ENCODE data around the gene RTP2. TPM values are rescaled to one million over a fixed set of nuclear protein-coding genes. Genes with fewer than 3 reads are reported as not detected.
A peak's percentile ranks its signal among the peaks of the same experiment; 100 is the strongest.

Gene RTP2
- total RNA-seq, 2 donors from 2014 or later: not detected

DNA sequence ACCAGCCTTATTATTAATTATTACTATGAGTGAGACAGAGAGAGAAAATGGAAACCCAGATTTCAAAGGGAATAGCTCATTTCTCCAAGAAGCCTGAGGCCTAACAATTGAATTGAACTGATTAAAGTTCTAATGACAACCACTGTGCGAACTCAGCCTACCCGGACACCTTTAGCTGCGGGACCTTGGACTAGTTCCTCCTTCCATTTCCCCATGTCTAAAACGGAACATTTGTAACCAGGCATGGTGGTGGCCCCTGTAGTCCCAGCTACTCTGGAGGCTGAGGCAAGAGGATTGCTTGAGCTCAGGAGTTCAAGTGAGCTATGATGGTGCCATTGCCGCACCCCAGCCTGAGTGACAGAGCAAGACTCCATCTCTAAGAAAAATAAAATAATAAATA is 16.4 kb upstream of the RTP2 start:
- no peak overlapping the region for H3K27ac ChIP-seq
- intact Hi-C loops (cut with DNase I): no loop called here
- H3K36me3 ChIP-seq: peaks cover 11 to 12% of the 10 kb centered on the region in 2 donors
- H3K4me1 ChIP-seq (replicated peaks): no peaks in the 10 kb centered on the region
- no peak for DNase-seq (ENCODE audit: low spot score)
- no peaks in the 10 kb centered on the region for H3K27me3 ChIP-seq (replicated peaks; ENCODE audit: insufficient read depth)
- H3K4me3 ChIP-seq: no peak overlapping the region
- H3K9me3 ChIP-seq: no peaks in the 10 kb centered on the region
- WGBS: 91% methylated on average over 5 of the region's 5 CpGs
- TF ChIP-seq CTCF (IDR thresholded peaks at IDR 0.05) (no peak), POLR2AphosphoS5 (IDR thresholded peaks at IDR 0.05) (no peak), POLR2A (IDR thresholded peaks at IDR 0.05) (no peak)

GRCh38 chr3:187717572-187717971 is 15.2 kb upstream of the RTP2 start:
- no peak overlapping the region for H3K4me3 ChIP-seq
- 45% methylated on average over 1 of the region's 1 CpG for WGBS
- H3K4me1 ChIP-seq (replicated peaks): no peaks in the 10 kb centered on the region
- TF ChIP-seq POLR2A (IDR thresholded peaks at IDR 0.05) (no peak), POLR2AphosphoS5 (IDR thresholded peaks at IDR 0.05) (no peak), CTCF (IDR thresholded peaks at IDR 0.05) (no peak)
- no peaks in the 10 kb centered on the region for H3K9me3 ChIP-seq
- H3K27ac ChIP-seq: no peak overlapping the region
- intact Hi-C loops (cut with DNase I): no loop called here
- no peak for DNase-seq (ENCODE audit: low spot score)
- peaks cover 6 to 7% of the 10 kb centered on the region in 2 donors for H3K36me3 ChIP-seq
- no peaks in the 10 kb centered on the region for H3K27me3 ChIP-seq (replicated peaks; ENCODE audit: insufficient read depth)

DNA sequence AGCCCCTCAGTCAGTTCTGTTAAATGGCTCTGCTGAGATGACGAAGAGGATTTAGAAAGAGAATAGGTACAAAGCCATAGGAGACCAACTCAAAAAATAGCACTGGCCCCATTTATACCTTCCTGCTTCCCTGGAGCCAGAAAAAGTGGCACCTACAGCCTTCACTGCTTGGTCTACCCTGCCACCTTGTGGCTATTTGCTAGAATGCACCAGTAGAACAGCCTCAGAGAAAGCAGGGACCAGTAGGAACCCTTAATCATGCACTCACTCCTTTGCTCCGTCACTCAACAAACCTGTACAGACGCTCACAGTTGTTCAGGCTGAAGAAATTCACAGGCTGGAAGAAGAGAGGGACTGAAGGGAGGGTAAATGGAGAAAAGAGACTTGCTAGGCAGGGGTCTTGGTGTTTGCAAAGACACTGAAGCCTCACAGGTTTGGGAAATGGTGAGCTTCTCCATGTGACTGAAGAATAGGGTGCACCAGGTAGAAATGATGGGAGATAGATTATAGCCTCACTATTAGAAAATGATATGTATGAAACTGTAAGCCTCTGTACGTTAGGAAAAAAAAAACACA is 12.1 kb upstream of the RTP2 start:
- no peaks in the 10 kb centered on the region for H3K4me1 ChIP-seq (replicated peaks)
- no peaks in the 10 kb centered on the region for H3K36me3 ChIP-seq
- H3K4me3 ChIP-seq: no peak overlapping the region
- no peaks in the 10 kb centered on the region for H3K27me3 ChIP-seq (replicated peaks; ENCODE audit: insufficient read depth)
- H3K27ac ChIP-seq: no peak overlapping the region
- no peaks in the 10 kb centered on the region for H3K9me3 ChIP-seq
- no peak for TF ChIP-seq POLR2A (IDR thresholded peaks at IDR 0.05)
- peak; percentile 14 for TF ChIP-seq POLR2AphosphoS5 (IDR thresholded peaks at IDR 0.05)
- TF ChIP-seq CTCF (IDR thresholded peaks at IDR 0.05): peak; percentile 78 to 92 (median 85)
- peak; percentile 79 for DNase-seq (ENCODE audit: low spot score)
- WGBS: 26% methylated on average over 4 of the region's 4 CpGs
- intact Hi-C loops (cut with DNase I): no loop called here

DNA sequence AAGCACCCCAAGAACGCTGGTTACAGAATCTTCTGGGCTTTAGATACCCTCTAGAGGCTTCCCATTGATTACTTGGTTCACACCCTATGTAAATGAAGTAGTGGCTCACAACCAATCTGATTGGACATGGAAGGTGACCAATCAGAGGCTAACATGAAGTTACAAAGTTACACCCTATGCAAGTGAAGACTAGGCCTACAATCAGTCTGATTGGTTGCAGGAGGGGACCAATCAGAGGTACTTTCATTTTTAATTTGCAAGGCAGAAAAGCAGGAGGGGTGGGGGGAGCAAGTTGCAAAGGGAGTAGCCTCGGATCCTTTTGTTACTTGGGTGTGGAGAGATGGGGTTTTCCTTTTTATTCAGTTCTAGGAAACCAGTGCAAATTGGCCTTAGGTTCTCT is 11.1 kb upstream of the RTP2 start:
- no peak overlapping the region for H3K4me3 ChIP-seq
- DNase-seq (ENCODE audit: low spot score): no peak
- no peaks in the 10 kb centered on the region for H3K4me1 ChIP-seq (replicated peaks)
- H3K27me3 ChIP-seq (replicated peaks; ENCODE audit: insufficient read depth): no peaks in the 10 kb centered on the region
- no peaks in the 10 kb centered on the region for H3K36me3 ChIP-seq
- TF ChIP-seq CTCF (IDR thresholded peaks at IDR 0.05): no peak
- H3K9me3 ChIP-seq: no peaks in the 10 kb centered on the region
- intact Hi-C loops (cut with DNase I): no loop called here
- H3K27ac ChIP-seq: no peak overlapping the region
- 78% methylated on average over 2 of the region's 2 CpGs for WGBS

DNA sequence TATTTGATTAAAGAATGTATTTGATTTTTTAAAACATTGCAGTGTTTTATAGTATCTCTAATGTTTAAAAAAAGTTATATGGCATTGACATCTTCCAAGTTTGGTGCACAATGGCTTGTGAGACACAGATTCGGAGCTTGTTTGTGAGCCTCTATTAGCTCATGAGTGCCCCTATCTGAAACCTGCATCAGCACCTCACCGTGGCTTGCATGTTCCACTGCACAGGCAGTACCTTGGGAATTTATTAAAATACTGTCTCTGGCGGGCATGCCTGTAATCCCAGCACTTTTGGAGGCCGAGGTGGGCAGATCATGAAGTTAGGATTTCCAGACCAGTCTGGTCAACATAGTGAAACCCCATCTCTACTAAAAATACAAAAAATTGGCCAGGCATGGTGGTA is 6.8 kb upstream of the RTP2 start:
- TF ChIP-seq POLR2AphosphoS5 (IDR thresholded peaks at IDR 0.05): no peak
- TF ChIP-seq POLR2A (IDR thresholded peaks at IDR 0.05): no peak
- no peak for TF ChIP-seq CTCF (IDR thresholded peaks at IDR 0.05)
- H3K36me3 ChIP-seq: no peaks in the 10 kb centered on the region
- intact Hi-C loops (cut with DNase I): no loop called here
- no peaks in the 10 kb centered on the region for H3K4me1 ChIP-seq (replicated peaks)
- no peaks in the 10 kb centered on the region for H3K9me3 ChIP-seq
- no peak for DNase-seq (ENCODE audit: low spot score)
- no peak overlapping the region for H3K27ac ChIP-seq
- H3K4me3 ChIP-seq: no peak overlapping the region
- no peaks in the 10 kb centered on the region for H3K27me3 ChIP-seq (replicated peaks; ENCODE audit: insufficient read depth)
- 81% methylated on average over 4 of the region's 4 CpGs for WGBS

Measured in prostate gland (tissue), 2 donors.